ENCODE measurements around the gene ARSG. TPM values are rescaled to one million over a fixed set of nuclear protein-coding genes. Genes with fewer than 3 reads are reported as not detected.

Gene ARSG
- 10 to 100 TPM in 1 of 4 donors, 1 to 10 TPM in 3; 4.3 to 16.8 (median 7.8) TPM for total RNA-seq

- 1 to 2% methylated on average over 20 to 33 of the region's 96 CpGs for WGBS, 2 donors
- intact Hi-C loops (cut with DNase I; ENCODE audit: low total_unique reads), result no loop called here
- H3K4me3 ChIP-seq (ENCODE audit: low read depth, poor library complexity, severe bottlenecking), result peak within 1 kb of the TSS; percentile 50
- peak; percentile 48 to 87 for DNase-seq (ENCODE audit: low spot score in 2 of 2)
- TF ChIP-seq POLR2A (IDR thresholded peaks at IDR 0.05) (no peak), CTCF (IDR thresholded peaks at IDR 0.05) (no peak)
These were observed at the start of gene ARSG, which contains the start of gene SLC16A6 for GRCh38 chr17:68290955-68291835. TSS of gene ARSG (plus strand) at chr17:68291495. CDS start at chr17:68307494, 15,999 bp downstream. TSS of gene SLC16A6 (minus strand) at chr17:68291127. CDS start at chr17:68278320, 12,807 bp downstream.

- peak in 1 of 2 donors; percentile 62 for DNase-seq (ENCODE audit: low spot score in 2 of 2)
- WGBS, 2 donors, result 90 to 91% methylated on average over 24 of the region's 24 CpGs
- intact Hi-C loops (cut with DNase I; ENCODE audit: low total_unique reads), result no loop called here
- TF ChIP-seq POLR2A (IDR thresholded peaks at IDR 0.05) (no peak), CTCF (IDR thresholded peaks at IDR 0.05) (no peak)
- H3K4me3 ChIP-seq (ENCODE audit: low read depth, poor library complexity, severe bottlenecking), result no peak overlapping the region
These were observed 44.8 kb upstream of the ARSG start for GRCh38 chr17:68246271-68247028.

- intact Hi-C loops (cut with DNase I; ENCODE audit: low total_unique reads), result no loop called here
- peak in 1 of 2 donors; percentile 63 for TF ChIP-seq POLR2A (IDR thresholded peaks at IDR 0.05)
- no peak for TF ChIP-seq CTCF (IDR thresholded peaks at IDR 0.05)
- WGBS, 2 donors, result 1% methylated on average over 47 to 55 of the region's 97 CpGs
- peak; percentile 91 to 99 for DNase-seq (ENCODE audit: low spot score in 2 of 2)
- H3K4me3 ChIP-seq (ENCODE audit: low read depth, poor library complexity, severe bottlenecking), result peak within 1 kb of the TSS; percentile 58
These were observed 43.7 kb upstream of the ARSG start, which contains the start of gene AMZ2 for GRCh38 chr17:68247445-68248198. TSS of gene AMZ2 (plus strand) at chr17:68248043. CDS start at chr17:68250188, 2,145 bp downstream.

- TF ChIP-seq CTCF (IDR thresholded peaks at IDR 0.05), result no peak
- no peak for TF ChIP-seq POLR2A (IDR thresholded peaks at IDR 0.05)
- WGBS, 2 donors, result 1 to 2% methylated on average over 17 to 19 of the region's 19 CpGs
- intact Hi-C loops (cut with DNase I; ENCODE audit: low total_unique reads), result no loop called here
- peak overlapping the region; percentile 58 for H3K4me3 ChIP-seq (ENCODE audit: low read depth, poor library complexity, severe bottlenecking)
- peak in 1 of 2 donors; percentile 93 for DNase-seq (ENCODE audit: low spot score in 2 of 2)
These were observed 43.0 kb upstream of the ARSG start for GRCh38 chr17:68248199-68248825.

GRCh38 chr17:68248891-68249290 lies 42.4 kb upstream of the ARSG start:
- no peak for DNase-seq (ENCODE audit: low spot score in 2 of 2)
- TF ChIP-seq CTCF (IDR thresholded peaks at IDR 0.05), result no peak
- no peak for TF ChIP-seq POLR2A (IDR thresholded peaks at IDR 0.05)
- WGBS, 2 donors, result 45% methylated on average over 5 of the region's 5 CpGs
- no peak overlapping the region for H3K4me3 ChIP-seq (ENCODE audit: low read depth, poor library complexity, severe bottlenecking)
- intact Hi-C loops (cut with DNase I; ENCODE audit: low total_unique reads), result no loop called here
